Measurements from ENCODE around the gene ATP2A2.

ATP2A2 gene

DNA sequence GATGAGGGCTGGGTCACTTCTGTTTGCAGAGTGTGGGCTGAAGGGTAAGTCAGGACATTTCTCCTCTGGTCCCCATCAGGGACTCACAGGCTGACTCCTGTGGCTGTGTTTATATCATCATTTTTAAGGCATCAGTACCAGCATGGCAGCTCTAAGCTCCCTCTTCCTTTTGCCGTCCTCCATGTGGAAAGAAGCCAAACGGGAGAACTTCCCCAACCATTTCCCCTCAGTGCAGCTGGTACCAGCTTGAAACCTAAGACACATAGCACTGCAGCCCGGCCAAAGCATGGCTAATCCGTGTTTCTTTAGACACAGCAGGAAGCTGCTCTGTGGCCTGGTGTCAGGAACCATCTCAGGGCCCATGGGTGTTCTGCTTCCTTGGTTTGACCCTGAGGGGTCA is 31.9 kb upstream of the ATP2A2 start:
- no peak overlapping the region for H4K91ac ChIP-seq (ENCODE audit: low read depth, low read length)
- no peak overlapping the region for H2BK12ac ChIP-seq (ENCODE audit: low read length)
- H4K8ac ChIP-seq (ENCODE audit: low read depth, low read length): no peak overlapping the region
- H3K18ac ChIP-seq (ENCODE audit: low read length): no peak overlapping the region
- no peak overlapping the region for H3K4me2 ChIP-seq (ENCODE audit: low read length)
- H3K36me3 ChIP-seq (ENCODE audit: control insufficient read depth in 1 of 2, insufficient read depth in 2 of 2, low read length in 2 of 2): no peaks in the 10 kb centered on the region
- H3K9me3 ChIP-seq (ENCODE audit: insufficient read depth, low read depth, low read length): no peaks in the 10 kb centered on the region
- no peak for DNase-seq
- no peaks in the 10 kb centered on the region for H3K79me2 ChIP-seq (ENCODE audit: control insufficient read depth, insufficient read depth, low read length, poor library complexity)
- H3K23ac ChIP-seq (ENCODE audit: low read length): no peak overlapping the region
- no peak overlapping the region for H2BK5ac ChIP-seq (ENCODE audit: low read depth, low read length, poor library complexity)
- peaks cover 6% of the 10 kb centered on the region for H3K79me1 ChIP-seq (ENCODE audit: low read length)
- H3K9ac ChIP-seq (ENCODE audit: low read length): no peak overlapping the region
- H3K4me1 ChIP-seq (ENCODE audit: control insufficient read depth in 1 of 2, insufficient read depth in 2 of 2, low read length in 2 of 2): peaks cover 14 to 17% of the 10 kb centered on the region in 2 experiments
- H2AK5ac ChIP-seq (ENCODE audit: low read length): no peak overlapping the region
- H3K4me3 ChIP-seq (ENCODE audit: low read depth, low read length): no peak overlapping the region
- no peaks in the 10 kb centered on the region for H3K27me3 ChIP-seq (ENCODE audit: insufficient read depth, low read length)
- H2BK120ac ChIP-seq (ENCODE audit: insufficient read depth, low read length, poor library complexity): no peak overlapping the region
- no peak overlapping the region for H3K14ac ChIP-seq (ENCODE audit: low read length)
- H3K4ac ChIP-seq (ENCODE audit: low read depth, low read length): no peak overlapping the region
- WGBS (ENCODE audit: extremely low coverage, insufficient coverage, insufficient read length): no CpG with 5 or more reads among the region's 4 CpGs
- no peak overlapping the region for H2AFZ ChIP-seq (ENCODE audit: insufficient read depth, low read length, poor library complexity)
- H3K27ac ChIP-seq (ENCODE audit: low read depth, low read length): no peak overlapping the region
- no peak overlapping the region for H4K12ac ChIP-seq (ENCODE audit: low read depth, low read length)

DNA sequence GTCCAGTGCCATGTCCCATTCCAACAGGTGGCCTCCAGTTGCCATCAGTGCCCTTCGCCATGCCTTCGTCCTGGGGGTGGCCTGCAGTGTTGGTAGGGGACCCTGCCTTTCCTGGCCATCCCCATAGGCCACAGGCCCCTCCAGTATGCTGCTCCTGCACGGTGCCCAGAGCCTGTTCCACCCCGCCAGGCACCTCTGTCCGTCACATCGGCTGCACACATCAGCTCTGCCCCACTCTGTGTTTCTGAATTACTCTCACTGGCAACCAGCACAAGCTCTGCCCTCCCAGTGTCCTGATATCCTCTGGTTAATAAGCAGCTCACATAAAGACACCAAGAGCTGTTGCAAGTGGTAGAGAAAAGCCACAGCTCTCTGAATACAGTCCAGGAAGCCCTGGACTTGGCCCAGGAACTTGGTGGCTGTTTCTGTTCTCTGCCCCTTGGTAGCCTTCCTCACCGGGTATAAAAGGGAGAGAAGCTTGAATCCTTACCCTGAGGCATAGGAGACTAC is 31.3 kb upstream of the ATP2A2 start:
- no peak overlapping the region for H3K9ac ChIP-seq (ENCODE audit: low read length)
- H3K23ac ChIP-seq (ENCODE audit: low read length): no peak overlapping the region
- H3K4me1 ChIP-seq (ENCODE audit: control insufficient read depth in 1 of 2, insufficient read depth in 2 of 2, low read length in 2 of 2): peaks cover 13 to 15% of the 10 kb centered on the region in 2 experiments
- no peaks in the 10 kb centered on the region for H3K9me3 ChIP-seq (ENCODE audit: insufficient read depth, low read depth, low read length)
- H4K91ac ChIP-seq (ENCODE audit: low read depth, low read length): no peak overlapping the region
- no peak overlapping the region for H4K8ac ChIP-seq (ENCODE audit: low read depth, low read length)
- no peak overlapping the region for H2BK5ac ChIP-seq (ENCODE audit: low read depth, low read length, poor library complexity)
- no peak overlapping the region for H2BK120ac ChIP-seq (ENCODE audit: insufficient read depth, low read length, poor library complexity)
- H3K4me3 ChIP-seq (ENCODE audit: low read depth, low read length): no peak overlapping the region
- no peaks in the 10 kb centered on the region for H3K36me3 ChIP-seq (ENCODE audit: control insufficient read depth in 1 of 2, insufficient read depth in 2 of 2, low read length in 2 of 2)
- no peak overlapping the region for H3K14ac ChIP-seq (ENCODE audit: low read length)
- no peak overlapping the region for H3K18ac ChIP-seq (ENCODE audit: low read length)
- no CpG with 5 or more reads among the region's 7 CpGs for WGBS (ENCODE audit: extremely low coverage, insufficient coverage, insufficient read length)
- no peak overlapping the region for H2AFZ ChIP-seq (ENCODE audit: insufficient read depth, low read length, poor library complexity)
- H3K4me2 ChIP-seq (ENCODE audit: low read length): no peak overlapping the region
- no peak overlapping the region for H4K12ac ChIP-seq (ENCODE audit: low read depth, low read length)
- no peak for DNase-seq
- H3K4ac ChIP-seq (ENCODE audit: low read depth, low read length): no peak overlapping the region
- H2AK5ac ChIP-seq (ENCODE audit: low read length): no peak overlapping the region
- no peaks in the 10 kb centered on the region for H3K79me2 ChIP-seq (ENCODE audit: control insufficient read depth, insufficient read depth, low read length, poor library complexity)
- H3K27me3 ChIP-seq (ENCODE audit: insufficient read depth, low read length): no peaks in the 10 kb centered on the region
- H3K79me1 ChIP-seq (ENCODE audit: low read length): peaks cover 6% of the 10 kb centered on the region
- no peak overlapping the region for H2BK12ac ChIP-seq (ENCODE audit: low read length)
- H3K27ac ChIP-seq (ENCODE audit: low read depth, low read length): no peak overlapping the region

DNA sequence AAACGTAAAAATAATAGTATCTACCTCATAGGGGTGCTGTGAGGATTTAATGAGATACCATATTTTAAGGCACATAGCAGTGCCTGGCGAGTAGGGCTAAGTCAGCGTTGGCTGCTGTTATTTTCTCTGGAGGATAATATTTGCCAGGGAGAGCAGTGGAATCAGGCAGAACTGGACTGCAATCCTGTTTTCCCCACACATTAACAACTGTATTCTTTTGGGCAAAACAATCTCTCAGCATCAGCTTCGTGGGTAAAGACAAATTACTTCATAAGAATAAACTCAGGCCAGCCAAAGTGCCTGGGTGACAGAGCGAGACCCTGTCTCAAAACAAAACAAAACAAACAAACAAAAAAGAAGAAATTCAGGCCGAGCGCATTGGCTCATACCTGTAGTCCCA is 29.7 kb upstream of the ATP2A2 start:
- Histone ChIP-seq H3K79me2 (ENCODE audit: control insufficient read depth, insufficient read depth, low read length, poor library complexity) (no peaks in the 10 kb centered on the region), H4K91ac (ENCODE audit: low read depth, low read length) (no peak overlapping the region), H3K27me3 (ENCODE audit: insufficient read depth, low read length) (no peaks in the 10 kb centered on the region), H3K4me2 (ENCODE audit: low read length) (no peak overlapping the region), H3K18ac (ENCODE audit: low read length) (no peak overlapping the region), H4K8ac (ENCODE audit: low read depth, low read length) (no peak overlapping the region), H3K79me1 (ENCODE audit: low read length) (peaks cover 6% of the 10 kb centered on the region), H3K27ac (ENCODE audit: low read depth, low read length) (no peak overlapping the region), H2AK5ac (ENCODE audit: low read length) (no peak overlapping the region), H3K36me3 (ENCODE audit: control insufficient read depth in 1 of 2, insufficient read depth in 2 of 2, low read length in 2 of 2) (no peaks in the 10 kb centered on the region), H3K4me3 (ENCODE audit: low read depth, low read length) (no peak overlapping the region), H2BK5ac (ENCODE audit: low read depth, low read length, poor library complexity) (no peak overlapping the region), H3K4me1 (ENCODE audit: control insufficient read depth in 1 of 2, insufficient read depth in 2 of 2, low read length in 2 of 2) (peaks cover 11 to 12% of the 10 kb centered on the region in 2 experiments), H3K23ac (ENCODE audit: low read length) (no peak overlapping the region), H3K9me3 (ENCODE audit: insufficient read depth, low read depth, low read length) (no peaks in the 10 kb centered on the region), H3K14ac (ENCODE audit: low read length) (no peak overlapping the region), H2BK12ac (ENCODE audit: low read length) (no peak overlapping the region), H2AFZ (ENCODE audit: insufficient read depth, low read length, poor library complexity) (no peak overlapping the region), H2BK120ac (ENCODE audit: insufficient read depth, low read length, poor library complexity) (no peak overlapping the region), H3K9ac (ENCODE audit: low read length) (no peak overlapping the region), H4K12ac (ENCODE audit: low read depth, low read length) (no peak overlapping the region), H3K4ac (ENCODE audit: low read depth, low read length) (no peak overlapping the region)
- DNase-seq: no peak
- WGBS (ENCODE audit: extremely low coverage, insufficient coverage, insufficient read length): no CpG with 5 or more reads among the region's 7 CpGs

DNA sequence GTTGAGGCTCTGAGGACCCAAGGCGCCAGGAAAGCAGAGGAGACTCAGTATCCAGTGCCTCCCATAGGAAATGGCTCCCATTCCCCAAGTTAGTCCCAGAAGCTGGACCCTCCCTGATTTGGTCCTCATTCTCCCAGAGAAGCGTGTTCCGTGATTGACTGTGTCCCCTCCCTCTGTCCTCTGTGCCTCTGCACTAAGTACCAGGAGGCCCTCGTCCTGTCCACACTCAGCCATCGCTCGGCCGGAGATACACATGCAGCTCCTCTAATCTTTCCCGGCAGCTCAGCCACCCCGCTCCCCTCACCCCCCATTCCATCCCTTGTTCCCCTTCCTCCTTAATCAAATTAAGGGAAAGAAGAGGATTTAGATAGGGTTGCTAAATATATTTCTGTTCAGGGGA is 28.3 kb upstream of the ATP2A2 start:
- WGBS (ENCODE audit: extremely low coverage, insufficient coverage, insufficient read length): no CpG with 5 or more reads among the region's 9 CpGs
- Histone ChIP-seq H4K91ac (ENCODE audit: low read depth, low read length) (no peak overlapping the region), H4K8ac (ENCODE audit: low read depth, low read length) (no peak overlapping the region)

More for the DNA sequence above, 28.3 kb upstream of the ATP2A2 start:
- H3K4me3 ChIP-seq (ENCODE audit: low read depth, low read length): no peak overlapping the region
- no peak overlapping the region for H3K4me2 ChIP-seq (ENCODE audit: low read length)
- H2AK5ac ChIP-seq (ENCODE audit: low read length): no peak overlapping the region
- no peak overlapping the region for H3K4ac ChIP-seq (ENCODE audit: low read depth, low read length)
- H3K18ac ChIP-seq (ENCODE audit: low read length): no peak overlapping the region
- DNase-seq: no peak
- peaks cover 4% of the 10 kb centered on the region in 2 experiments for H3K4me1 ChIP-seq (ENCODE audit: control insufficient read depth in 1 of 2, insufficient read depth in 2 of 2, low read length in 2 of 2)
- H2BK12ac ChIP-seq (ENCODE audit: low read length): no peak overlapping the region
- no peaks in the 10 kb centered on the region for H3K79me2 ChIP-seq (ENCODE audit: control insufficient read depth, insufficient read depth, low read length, poor library complexity)
- no peak overlapping the region for H3K9ac ChIP-seq (ENCODE audit: low read length)
- no peak overlapping the region for H3K14ac ChIP-seq (ENCODE audit: low read length)
- H3K9me3 ChIP-seq (ENCODE audit: insufficient read depth, low read depth, low read length): no peaks in the 10 kb centered on the region
- no peak overlapping the region for H2BK120ac ChIP-seq (ENCODE audit: insufficient read depth, low read length, poor library complexity)
- no peak overlapping the region for H3K27ac ChIP-seq (ENCODE audit: low read depth, low read length)
- H2BK5ac ChIP-seq (ENCODE audit: low read depth, low read length, poor library complexity): no peak overlapping the region
- no peak overlapping the region for H2AFZ ChIP-seq (ENCODE audit: insufficient read depth, low read length, poor library complexity)
- no peak overlapping the region for H3K23ac ChIP-seq (ENCODE audit: low read length)
- no peaks in the 10 kb centered on the region for H3K79me1 ChIP-seq (ENCODE audit: low read length)
- no peaks in the 10 kb centered on the region for H3K27me3 ChIP-seq (ENCODE audit: insufficient read depth, low read length)
- no peak overlapping the region for H4K12ac ChIP-seq (ENCODE audit: low read depth, low read length)
- no peaks in the 10 kb centered on the region for H3K36me3 ChIP-seq (ENCODE audit: control insufficient read depth in 1 of 2, insufficient read depth in 2 of 2, low read length in 2 of 2)

Measured in trophoblast cell (in vitro differentiated cells and primary cell).